ENCODE measurements around the gene LTBP4.
"Not testable (repeated sequence)": the region's sequence is repeated elsewhere in the genome, so short reads cannot be mapped to it uniquely, and the experiment has no call there.

Gene LTBP4

DNA sequence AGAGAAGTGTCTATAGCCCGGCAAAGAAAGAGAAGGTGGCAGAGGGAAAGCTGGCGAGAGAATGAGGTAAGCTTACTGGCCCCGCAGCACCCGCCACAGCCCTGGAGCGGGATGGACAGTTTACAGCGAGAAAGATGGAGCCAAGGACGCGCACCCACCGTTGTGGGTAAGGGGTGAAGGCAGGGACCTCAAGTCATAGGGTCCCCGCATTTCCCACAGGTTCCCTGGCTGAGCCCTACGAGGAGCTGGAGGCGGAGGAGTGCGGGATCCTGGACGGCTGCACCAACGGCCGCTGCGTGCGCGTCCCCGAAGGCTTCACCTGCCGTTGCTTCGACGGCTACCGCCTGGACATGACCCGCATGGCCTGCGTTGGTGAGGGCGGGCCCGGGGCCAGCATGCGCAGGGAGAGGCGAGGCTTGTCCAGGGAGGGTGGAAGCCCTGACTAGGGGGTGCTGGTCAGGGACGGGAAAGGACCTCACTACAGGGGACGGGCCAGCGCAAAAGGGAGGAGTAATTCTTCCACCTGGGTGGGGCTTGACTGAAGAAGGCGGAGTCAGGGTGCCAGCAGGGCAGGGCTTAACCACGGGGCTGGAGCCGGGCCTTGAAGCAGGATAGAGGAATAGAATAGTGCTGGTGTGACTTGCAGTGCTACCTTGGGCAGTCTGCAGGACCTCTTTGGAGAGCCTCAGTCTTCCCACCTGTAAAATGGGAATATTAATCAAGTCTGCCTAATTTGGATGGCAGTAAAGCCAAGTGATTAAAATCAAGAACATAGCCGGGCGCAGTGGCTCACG lies 26.5 kb downstream of the LTBP4 start:
- DNase-seq (ENCODE audit: low read depth in 1 of 2, low spot score in 1 of 2): no peak

DNA sequence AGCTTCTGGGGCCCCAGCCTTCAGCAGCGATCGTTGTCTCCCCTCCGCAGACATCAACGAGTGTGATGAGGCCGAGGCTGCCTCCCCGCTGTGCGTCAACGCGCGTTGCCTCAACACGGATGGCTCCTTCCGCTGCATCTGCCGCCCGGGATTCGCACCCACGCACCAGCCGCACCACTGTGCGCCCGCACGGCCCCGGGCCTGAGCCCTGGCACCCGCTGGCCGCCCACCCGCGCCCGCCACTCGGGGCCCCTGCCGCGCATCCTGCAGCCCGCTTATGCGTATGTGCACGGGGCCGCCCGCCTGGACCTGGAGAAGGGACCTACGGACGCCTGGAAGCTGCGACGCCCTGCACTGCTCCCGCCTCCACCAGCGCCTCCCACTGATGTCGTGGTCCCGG lies 28.2 kb downstream of the LTBP4 start:
- DNase-seq (ENCODE audit: low read depth in 1 of 2, low spot score in 1 of 2): no peak

DNA sequence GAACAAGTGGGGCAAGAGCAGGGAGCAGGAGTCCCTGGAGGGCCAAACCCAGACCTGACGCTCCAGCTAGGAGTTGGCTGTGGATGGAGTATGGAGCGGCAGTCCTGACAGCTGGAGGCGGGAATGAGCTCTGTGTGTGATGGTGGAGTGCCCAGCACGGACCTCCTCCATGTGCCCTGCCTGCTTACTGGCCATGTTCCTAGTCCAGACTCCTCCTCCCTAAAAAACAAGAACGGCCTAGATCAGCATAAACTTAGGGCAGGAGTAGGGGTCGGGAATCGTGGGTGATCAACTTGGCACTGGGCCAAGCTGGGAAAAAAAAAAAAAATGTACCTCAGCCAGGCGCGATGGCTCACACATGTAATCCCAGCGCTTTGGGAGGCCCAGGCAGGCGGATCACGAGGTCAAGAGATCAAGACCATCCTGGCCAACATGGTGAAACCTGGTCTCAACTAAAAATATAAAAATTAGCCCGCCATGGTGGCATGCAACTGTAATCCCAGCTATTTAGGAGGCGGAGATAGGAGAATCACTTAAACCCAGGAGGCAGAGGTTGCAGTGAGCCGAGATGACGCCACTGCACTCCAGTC lies 29.5 kb downstream of the LTBP4 start:
- DNase-seq (ENCODE audit: low read depth in 1 of 2, low spot score in 1 of 2): no peak

DNA sequence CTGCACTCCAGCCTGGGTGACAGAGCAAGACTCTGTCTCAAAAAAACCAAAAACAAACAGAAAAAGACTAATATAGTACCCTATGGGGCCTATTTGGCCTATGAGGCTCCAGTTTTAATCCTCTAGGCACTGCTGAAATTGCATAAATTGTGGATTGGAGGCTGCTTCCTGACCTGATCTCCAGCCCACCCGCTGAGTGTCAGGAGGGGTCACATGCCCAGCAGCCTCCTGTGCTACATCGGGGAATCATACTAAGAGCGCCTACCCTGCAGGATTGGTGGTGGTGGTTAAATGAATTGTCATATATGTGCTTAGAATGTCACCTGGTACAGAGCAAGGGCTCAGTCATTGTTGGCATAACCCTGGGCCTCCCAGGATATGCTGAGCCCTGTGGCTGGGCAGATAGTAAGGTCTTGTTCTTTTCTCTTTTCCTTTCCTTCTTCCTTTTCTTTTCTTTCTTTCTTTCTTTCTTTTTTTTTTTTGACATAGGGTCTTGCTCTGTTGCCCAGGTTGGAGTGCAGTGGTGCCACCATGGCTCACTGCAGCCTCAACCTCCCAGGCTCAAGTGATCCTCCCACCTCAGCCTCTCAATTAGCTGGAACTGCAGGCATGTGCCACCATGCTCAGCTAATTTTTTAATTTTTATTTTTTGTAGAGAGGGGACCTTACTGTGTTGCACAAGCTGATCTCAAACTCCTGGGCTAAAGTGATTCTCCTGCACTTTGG lies 31.3 kb downstream of the LTBP4 start:
- no peak for DNase-seq (ENCODE audit: low read depth in 1 of 2, low spot score in 1 of 2)

DNA sequence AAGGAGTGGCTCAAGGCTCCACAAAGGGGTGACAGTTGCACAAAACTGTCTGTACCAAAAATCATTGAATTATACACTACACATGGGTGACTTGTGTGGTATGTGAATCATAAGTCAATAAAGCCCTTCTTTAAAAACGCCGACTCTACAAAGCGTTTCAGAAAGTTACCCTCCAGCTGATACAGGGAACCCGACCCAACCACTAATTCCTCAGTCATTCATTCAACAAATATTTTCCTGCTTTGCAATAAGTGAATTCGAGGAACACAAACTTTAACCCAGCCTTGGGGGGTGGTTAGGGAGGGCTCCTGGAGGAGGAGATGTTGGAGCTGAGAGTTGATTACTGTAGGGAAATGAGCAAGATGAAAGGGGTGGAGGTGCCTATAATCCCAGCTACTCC lies 32.0 kb downstream of the LTBP4 start:
- no peak for DNase-seq (ENCODE audit: low read depth in 1 of 2, low spot score in 1 of 2)

DNA sequence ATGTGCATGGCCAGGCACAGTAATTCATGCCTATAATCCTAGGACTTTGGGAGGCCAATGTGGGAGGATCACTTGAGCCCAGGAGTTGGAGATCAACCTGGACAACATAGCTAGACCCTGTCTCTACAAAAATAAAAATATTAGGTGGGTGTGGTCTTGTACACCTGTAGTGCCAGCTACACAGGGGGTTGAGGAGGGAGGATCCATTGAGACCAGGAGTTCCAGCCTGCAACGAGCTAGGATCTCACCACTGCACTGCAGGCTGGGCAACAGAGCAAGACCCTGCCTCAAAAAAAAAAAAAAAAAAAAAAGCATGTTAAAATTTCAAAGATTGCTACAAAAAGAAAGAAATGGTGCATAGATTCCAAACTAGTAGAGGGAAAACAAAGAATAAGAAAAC lies 37.2 kb downstream of the LTBP4 start:
- DNase-seq (ENCODE audit: low read depth in 1 of 2, low spot score in 1 of 2): no peak

DNA sequence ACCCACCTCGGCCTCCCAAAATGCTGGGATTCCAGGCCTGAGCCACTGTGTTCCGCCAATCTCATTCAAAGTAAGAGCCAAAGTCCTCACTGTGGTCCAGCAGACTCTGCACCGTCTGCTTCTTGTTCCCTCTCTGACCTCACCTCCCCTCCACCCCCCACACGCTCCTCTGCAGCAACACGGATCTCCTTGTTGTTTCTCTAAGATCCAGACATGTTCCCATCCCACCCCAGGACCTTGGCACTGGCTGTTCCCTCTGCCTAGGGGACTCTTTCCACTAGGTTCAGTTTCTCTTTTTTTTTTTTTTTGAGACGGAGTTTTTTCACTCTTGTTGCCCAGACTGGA lies 38.4 kb downstream of the LTBP4 start:
- DNase-seq (ENCODE audit: low read depth in 1 of 2, low spot score in 1 of 2): no peak

DNA sequence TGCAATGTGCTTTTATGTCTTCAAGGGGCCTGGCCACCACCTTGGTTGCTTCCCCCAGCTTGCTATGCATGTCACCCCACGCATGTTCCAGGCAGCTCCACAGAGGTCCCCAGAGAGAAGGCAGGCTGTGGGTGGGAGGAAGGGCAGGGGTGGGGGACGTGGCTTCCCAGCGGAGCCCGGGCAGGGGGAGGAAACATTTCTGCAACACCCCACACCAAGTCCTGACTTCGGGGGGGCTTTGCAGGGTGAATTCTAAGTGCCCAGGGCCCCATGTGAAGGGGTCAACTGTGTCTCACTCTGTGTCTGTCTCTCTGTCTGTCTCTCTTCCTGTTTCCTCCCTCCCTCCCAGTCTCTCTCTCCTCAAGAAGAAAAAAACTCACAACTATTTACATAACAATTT lies 39.6 kb downstream of the LTBP4 start:
- DNase-seq (ENCODE audit: low read depth in 1 of 2, low spot score in 1 of 2): no peak

DNA sequence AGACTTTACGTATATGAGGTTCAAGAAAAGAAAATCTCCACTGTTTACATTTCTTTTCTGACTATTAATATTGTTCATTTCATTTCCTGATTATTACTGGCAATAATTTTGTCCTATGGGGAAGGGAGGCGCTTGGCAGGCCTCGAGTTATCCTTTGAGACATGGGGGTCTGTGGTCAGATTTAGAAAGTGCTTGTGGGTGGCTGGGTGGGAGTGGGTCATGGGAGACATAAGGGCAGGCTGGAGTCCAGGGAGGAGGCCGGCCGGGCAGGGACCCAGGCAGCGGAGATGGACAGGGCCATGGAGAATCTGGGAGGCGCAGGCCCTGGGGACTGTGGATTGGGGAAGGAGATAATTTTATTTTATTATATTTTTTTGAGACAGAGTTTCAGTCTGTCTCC lies 40.1 kb downstream of the LTBP4 start:
- no peak for DNase-seq (ENCODE audit: low read depth in 1 of 2, low spot score in 1 of 2)

DNA sequence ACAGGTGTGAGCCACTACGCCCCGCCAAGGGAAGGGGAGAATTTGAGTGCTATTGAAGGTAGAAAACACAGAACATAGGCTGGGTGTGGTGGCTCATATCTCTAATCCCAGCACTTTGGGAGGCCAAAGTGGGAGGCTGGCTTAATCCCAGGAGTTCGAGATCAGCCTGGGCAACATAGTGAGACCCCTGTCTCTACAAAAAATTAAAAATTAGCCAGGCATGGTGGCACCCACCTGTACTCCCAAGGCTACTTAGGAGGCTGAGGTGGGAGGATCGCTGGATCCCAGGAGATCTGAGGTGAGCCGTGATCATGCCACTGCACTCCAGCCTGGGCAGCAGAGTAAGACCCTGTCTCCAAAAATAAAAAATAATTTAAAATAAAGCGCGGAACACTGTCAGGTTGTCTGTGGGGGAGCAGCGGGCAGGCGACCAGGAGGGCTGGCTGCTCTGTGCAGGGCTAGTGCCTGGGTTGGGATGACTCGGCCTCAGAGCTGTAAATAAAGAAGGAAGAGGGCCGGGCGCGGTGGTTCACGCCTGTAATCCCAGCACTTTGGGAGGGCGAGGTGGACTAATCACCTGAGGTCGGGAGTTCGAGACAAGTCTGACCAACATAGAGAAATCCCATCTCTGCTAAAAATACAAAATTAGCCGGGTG lies 41.0 kb downstream of the LTBP4 start:
- no peak for DNase-seq (ENCODE audit: low read depth in 1 of 2, low spot score in 1 of 2)

DNA sequence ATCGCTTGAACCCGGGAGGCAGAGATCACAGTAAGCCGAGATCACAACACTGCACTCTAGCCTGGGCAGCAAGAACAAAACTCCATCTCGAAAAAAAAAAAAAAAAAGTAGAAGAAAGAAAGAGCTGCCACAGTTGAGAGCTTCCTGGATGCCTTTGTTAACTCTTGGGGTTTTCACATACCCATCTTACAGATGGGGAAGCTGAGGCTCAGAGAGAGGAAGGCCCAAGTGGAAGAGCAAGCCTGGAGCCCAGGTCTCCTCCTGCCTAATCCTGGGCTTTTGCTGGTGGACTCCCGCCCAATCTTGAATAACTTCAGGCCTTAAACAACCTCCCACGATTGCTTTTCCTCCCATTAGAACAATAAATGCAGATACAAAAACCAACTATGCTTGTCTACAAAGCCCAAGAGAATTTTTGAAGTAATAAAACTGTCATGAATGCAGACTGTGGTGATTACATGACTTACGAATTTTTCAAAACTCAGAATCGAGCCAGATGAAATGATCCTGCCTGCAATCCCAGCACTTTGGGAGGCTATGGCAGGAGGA lies 41.7 kb downstream of the LTBP4 start:
- DNase-seq (ENCODE audit: low read depth in 1 of 2, low spot score in 1 of 2): no peak

DNA sequence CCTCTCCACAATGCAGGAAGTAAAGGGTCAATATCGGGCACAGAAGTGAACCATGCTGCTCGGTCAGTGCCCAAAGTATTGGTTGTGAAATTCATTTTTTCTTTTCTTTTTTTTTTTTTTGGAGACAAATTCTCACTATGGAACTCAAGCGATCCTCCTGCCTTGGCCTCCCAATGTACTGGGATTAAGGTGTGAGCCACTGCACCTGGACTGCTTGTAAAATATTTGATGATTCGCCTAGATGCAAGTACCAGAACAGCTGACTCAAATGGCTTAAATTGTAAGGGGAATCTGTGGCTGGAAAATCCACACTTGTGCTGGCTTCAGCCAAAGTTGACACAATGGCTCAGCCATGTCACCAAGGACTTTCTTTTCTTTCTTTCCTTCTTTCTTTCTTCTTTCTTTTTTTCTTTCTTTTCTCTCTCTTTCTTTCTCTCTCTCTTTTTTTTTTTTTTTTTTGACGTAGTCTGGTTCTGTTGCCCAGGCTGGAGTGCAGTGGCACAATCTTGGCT lies 45.6 kb downstream of the LTBP4 start:
- DNase-seq (ENCODE audit: low read depth in 1 of 2, low spot score in 1 of 2): no peak

DNA sequence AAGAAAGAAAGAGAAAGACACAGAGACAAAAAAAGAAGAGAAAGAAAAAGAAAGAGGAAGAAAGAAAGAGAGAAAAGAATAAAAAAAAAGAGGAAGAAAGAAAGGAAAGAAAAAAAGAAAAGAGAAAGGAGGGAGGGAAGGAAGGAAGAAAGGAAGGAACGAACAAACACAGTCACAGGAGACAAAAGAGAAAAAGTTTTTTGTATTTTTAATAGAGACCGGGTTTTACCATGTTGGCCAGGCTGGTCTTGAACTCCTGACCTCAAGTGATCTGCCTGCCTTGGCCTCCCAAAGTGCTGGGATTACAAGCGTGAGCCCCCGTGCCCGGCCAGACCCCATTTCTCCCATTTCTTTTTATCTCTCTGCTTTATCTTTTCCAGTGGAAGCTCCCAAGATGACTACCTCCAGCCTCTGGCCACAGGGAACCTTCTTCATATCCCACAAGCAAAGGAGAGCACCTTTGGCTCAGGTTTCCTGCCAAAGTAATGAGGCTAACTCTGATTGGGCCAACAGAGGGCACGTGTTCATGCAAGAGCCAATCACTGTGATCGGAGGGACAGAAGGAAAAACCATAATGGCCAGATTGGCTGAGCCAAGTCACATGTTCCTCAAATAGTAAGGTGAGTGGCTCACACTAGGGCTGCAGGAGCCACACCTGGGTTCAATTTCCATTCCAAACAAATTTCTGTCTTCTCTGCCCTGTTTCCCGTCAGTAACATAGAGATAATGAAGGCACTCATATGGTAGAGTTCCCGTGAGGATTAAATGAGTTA lies 48.9 kb downstream of the LTBP4 start:
- DNase-seq (ENCODE audit: low read depth in 1 of 2, low spot score in 1 of 2): not testable (repeated sequence)

DNA sequence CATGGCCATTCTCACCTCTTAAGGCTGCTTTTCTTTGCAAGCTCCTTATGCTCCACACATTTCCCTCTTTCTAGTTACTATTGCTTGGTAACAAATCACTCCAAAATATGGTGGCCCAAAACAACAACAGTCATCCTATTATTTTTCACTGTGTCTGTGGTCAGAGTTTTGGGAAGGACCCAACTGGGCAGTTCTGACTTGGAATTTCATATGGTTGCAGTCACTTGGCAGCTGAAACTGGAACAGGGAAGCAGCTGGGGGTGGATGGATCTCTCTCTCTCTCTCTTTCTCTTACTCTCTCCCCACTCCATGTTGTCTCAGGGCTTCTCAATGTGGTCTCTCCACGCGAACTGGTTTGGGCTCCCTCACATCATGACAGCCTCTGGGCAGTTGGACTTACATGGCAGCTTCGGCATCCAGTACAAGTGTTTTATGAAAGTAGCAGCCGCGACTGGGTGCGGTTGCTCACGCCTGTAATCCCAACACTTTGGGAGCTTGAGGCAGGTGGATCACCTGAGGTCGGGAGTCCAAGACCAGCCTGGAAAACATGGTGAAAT lies 49.7 kb downstream of the LTBP4 start:
- DNase-seq (ENCODE audit: low read depth in 1 of 2, low spot score in 1 of 2): no peak

DNA sequence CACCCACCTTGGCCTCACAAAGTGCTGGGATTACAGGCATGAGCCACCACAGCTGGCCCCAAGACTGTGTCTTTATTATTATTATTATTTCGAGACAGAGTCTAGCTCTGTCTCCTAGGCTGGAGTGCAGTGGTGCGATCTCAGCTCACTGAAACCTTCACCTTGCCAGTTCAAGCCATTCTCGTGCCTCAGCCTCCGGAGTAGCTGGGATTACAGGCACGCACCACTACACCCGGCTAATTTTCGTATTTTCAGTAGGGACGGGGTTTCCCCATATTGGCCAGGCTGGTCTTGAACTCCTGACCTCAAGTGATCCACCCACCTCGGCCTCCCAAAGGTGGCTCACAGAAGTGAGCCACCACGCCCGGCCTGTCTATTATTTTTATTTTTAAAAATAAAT lies 51.1 kb downstream of the LTBP4 start:
- not testable (repeated sequence) for DNase-seq (ENCODE audit: low read depth in 1 of 2, low spot score in 1 of 2)

DNA sequence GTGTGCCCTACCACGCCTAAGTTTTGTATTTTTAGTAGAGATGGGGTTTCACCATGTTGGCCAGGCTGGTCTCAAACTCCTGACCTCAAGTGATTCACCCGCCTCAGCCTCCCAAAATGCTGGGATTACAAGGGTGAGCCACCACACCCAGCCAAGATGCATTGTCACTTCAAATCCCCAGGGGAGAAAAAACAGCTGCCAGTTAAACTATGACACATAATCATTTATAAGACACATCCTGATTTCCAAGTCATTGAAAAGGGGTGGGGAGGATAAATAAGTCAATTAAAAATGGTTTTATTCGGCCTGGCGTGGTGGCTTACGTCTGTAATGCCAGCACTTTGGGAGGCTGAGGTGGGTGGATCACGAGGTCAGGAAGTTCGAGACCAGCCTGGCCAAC lies 54.5 kb downstream of the LTBP4 start:
- not testable (repeated sequence) for DNase-seq (ENCODE audit: low read depth in 1 of 2, low spot score in 1 of 2)

DNA sequence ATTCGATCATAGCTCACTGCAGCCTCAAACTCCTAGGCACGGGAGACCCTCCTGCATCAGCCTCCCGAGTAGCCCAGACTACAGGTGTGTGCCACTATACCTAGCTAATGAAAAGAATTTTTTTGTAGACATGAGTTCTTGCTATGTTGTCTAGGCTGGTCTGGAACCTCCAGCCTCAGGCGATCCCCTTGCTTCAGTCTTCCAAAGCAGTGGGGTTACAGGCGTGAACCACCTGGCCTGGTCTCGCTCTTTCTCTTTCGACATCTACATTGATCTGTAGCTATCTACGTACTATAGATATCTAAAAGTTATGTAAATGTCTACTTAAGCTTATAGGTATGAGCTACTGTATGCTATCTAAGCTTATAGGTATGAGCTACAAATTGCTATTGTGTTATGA lies 56.9 kb downstream of the LTBP4 start:
- DNase-seq (ENCODE audit: low read depth in 1 of 2, low spot score in 1 of 2): no peak

DNA sequence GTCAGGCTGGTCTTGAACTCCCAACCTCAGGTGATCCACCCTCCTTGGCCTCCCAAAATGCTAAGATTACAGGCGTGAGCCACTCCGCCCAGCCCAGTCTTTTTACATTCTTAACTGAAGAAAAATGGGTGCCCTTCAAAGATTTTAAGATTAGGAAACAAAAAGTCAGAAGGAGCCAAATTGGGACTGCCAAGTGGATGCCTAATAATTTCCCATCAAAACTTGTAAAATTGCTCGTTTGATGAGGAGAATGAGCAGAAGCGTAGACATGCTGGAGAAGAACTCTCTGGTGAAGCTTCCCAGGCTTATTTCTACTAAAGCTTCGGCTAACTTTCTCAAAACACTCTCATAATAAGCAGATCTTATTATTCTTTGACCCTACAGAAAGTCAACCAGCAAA lies 57.9 kb downstream of the LTBP4 start:
- no peak for DNase-seq (ENCODE audit: low read depth in 1 of 2, low spot score in 1 of 2)

DNA sequence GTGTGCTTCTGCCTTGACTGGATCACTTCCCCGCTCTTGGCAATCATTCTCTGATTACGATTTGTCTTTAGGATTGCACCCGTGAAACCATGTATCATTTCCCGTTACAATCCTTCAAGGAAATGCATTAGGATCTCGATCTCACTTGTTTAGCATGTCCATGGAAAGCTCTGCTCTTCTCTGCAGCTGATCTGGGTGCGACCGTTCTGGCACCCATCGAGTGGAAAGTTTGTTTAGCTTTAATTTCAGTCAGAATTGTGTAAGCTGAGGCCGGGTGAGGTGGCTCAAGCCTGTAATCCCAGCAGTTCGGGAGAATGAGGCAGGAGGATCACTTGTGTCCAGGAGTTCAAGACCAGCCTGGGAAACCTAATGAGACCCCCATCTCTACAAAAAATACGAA lies 58.4 kb downstream of the LTBP4 start:
- DNase-seq (ENCODE audit: low read depth in 1 of 2, low spot score in 1 of 2): no peak

DNA sequence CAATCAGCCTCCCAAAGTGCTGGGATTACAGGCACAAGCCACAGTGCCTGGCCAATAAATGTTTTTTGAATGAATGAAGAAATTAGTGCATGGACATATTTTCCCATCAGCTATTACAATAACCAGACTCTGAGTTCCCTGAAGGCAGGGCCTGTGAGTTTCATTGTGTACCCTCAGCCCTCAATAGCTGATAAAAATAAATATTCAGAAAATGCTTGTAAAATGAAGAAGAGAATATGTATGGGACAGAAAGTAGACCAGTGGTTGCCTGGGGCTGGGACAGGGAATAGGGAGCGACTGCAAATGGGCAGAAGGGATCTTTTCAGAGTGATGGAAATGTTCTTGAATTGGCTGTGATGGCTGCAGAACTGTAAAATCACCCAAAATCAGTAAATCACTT lies 60.4 kb downstream of the LTBP4 start:
- DNase-seq (ENCODE audit: low read depth in 1 of 2, low spot score in 1 of 2): no peak
